ENCODE results near the gene TNNI3K. TPM values are rescaled to one million over a fixed set of nuclear protein-coding genes. Genes with fewer than 3 reads are reported as not detected.

TNNI3K gene
- total RNA-seq, 1 experiment from 2014 or later, result not detected

DNA sequence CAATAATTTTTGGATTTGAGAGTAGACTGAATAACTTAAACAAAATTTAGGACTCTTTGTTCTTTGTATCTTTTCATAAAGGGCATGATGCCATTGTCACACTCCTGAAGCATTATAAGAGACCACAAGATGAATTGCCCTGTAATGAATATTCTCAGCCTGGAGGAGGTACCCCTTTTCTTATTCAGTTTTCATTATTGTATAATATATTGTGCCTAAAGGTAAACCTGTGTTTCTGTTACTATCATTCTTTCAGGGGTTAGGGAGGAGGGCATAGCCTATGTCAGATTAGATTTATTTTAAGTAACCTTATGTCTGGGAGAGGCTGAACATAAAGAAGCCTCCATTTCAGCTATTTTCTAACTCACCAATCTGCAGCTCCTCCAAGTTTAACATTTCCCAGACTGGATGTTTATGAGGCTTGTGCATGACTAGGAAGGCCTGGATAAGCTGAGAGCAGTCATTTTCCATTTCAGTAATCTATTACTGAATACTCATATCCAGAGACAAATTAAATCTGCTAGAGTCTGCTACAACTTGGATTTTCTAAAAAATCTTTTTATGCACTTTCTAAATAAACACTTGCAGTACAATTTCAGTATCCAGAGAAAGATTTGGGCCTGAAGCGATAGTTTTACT, 132.1 kb downstream of the TNNI3K start:
- no peak overlapping the region for H3K56ac ChIP-seq (ENCODE audit: insufficient read length, low read depth, low read length)
- Mint-ChIP-seq H3K9me3 (peaks cover 0 to 4% of the 10 kb centered on the region in 2 experiments; a peak in 2 of 5 replicates), H3K36me3 (ENCODE audit: insufficient read depth in 1 of 3, low read depth in 3 of 3) (no peaks in the 10 kb centered on the region), H3K4me3 (no peak overlapping the region), H3K27me3 (ENCODE audit: low read depth) (no peaks in the 10 kb centered on the region), H3K27ac (no peak overlapping the region), H3K4me1 (peaks cover 4% of the 10 kb centered on the region in 2 experiments; a peak in 3 of 4 replicates)
- H2BK15ac ChIP-seq (ENCODE audit: low read depth, low read length), result no peak overlapping the region
- H3K27me3 ChIP-seq (ENCODE audit: insufficient read depth, low read length), result no peaks in the 10 kb centered on the region
- no peak overlapping the region for H3K27ac ChIP-seq (ENCODE audit: insufficient read length, low read depth, low read length)
- no peak overlapping the region for H2AFZ ChIP-seq (ENCODE audit: low read length)
- no peak overlapping the region for H4K8ac ChIP-seq (replicated peaks; ENCODE audit: insufficient read length, low read depth, low read length)
- H2BK12ac ChIP-seq (ENCODE audit: insufficient read length, low read depth, low read length), result no peak overlapping the region
- no peak overlapping the region for H3K4me2 ChIP-seq (ENCODE audit: insufficient read depth, insufficient read length, low read length)
- H2AK5ac ChIP-seq (ENCODE audit: insufficient read length, low read length), result no peak overlapping the region
- no peak overlapping the region for H3K14ac ChIP-seq (ENCODE audit: insufficient read depth, low read length)
- TF ChIP-seq, protein P1, sequence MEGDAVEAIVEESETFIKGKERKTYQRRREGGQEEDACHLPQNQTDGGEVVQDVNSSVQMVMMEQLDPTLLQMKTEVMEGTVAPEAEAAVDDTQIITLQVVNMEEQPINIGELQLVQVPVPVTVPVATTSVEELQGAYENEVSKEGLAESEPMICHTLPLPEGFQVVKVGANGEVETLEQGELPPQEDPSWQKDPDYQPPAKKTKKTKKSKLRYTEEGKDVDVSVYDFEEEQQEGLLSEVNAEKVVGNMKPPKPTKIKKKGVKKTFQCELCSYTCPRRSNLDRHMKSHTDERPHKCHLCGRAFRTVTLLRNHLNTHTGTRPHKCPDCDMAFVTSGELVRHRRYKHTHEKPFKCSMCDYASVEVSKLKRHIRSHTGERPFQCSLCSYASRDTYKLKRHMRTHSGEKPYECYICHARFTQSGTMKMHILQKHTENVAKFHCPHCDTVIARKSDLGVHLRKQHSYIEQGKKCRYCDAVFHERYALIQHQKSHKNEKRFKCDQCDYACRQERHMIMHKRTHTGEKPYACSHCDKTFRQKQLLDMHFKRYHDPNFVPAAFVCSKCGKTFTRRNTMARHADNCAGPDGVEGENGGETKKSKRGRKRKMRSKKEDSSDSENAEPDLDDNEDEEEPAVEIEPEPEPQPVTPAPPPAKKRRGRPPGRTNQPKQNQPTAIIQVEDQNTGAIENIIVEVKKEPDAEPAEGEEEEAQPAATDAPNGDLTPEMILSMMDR (conservative IDR thresholded peaks at IDR 0.05), result no peak
- H3K79me2 ChIP-seq (ENCODE audit: insufficient read depth, low read length), result no peaks in the 10 kb centered on the region
- no peak overlapping the region for H3T11ph ChIP-seq (ENCODE audit: low read length)
- peaks cover 2% of the 10 kb centered on the region; the same call in 1 of the 2 replicates for H3K4me1 ChIP-seq (ENCODE audit: insufficient read depth, low read length)
- no peaks in the 10 kb centered on the region for H3K79me1 ChIP-seq (ENCODE audit: insufficient read depth, low read depth, low read length, poor library complexity, severe bottlenecking)
- no peak overlapping the region for H4K91ac ChIP-seq (ENCODE audit: insufficient read length, low read depth, low read length)
- H3K18ac ChIP-seq (ENCODE audit: insufficient read length, low read depth, low read length), result no peak overlapping the region
- H2BK5ac ChIP-seq (ENCODE audit: insufficient read length, low read length), result no peak overlapping the region
- no peaks in the 10 kb centered on the region for H4K20me1 ChIP-seq (ENCODE audit: control insufficient read depth, insufficient read depth, insufficient read length)
- H3K4ac ChIP-seq (ENCODE audit: low read depth, low read length), result no peak overlapping the region
- no peak for DNase-seq
- H3K9me3 ChIP-seq (ENCODE audit: control insufficient read depth, low read depth, low read length), result no peaks in the 10 kb centered on the region
- no peaks in the 10 kb centered on the region for H3K23me2 ChIP-seq (ENCODE audit: insufficient read length, low read depth, low read length, poor library complexity, severe bottlenecking)
- no CpG with 5 or more reads among the region's 1 CpG for WGBS (ENCODE audit: extremely low coverage, insufficient read length, low lambda C conversion rate)
- H2BK20ac ChIP-seq (ENCODE audit: low read depth, low read length, poor library complexity, severe bottlenecking), result no peak overlapping the region
- H3K23ac ChIP-seq (ENCODE audit: insufficient read length, low read depth, low read length), result no peak overlapping the region
- H4K5ac ChIP-seq (ENCODE audit: insufficient read length, low read depth, low read length), result no peak overlapping the region
- H2BK120ac ChIP-seq (ENCODE audit: low read depth, low read length, poor library complexity, severe bottlenecking), result no peak overlapping the region
- H3K9ac ChIP-seq (ENCODE audit: extremely low read depth, insufficient read length, low read length), result no peak overlapping the region
